K562 (cell line): ENCODE data around the gene SRRD. TPM values are rescaled to one million over a fixed set of nuclear protein-coding genes. Genes with fewer than 3 reads are reported as not detected.

ENCODE experiments used
- CBX1 ChIP-seq: sonication (generic); IDR thresholded peaks from 2 replicates; pipeline ENCODE4 v1.6.1; 2016; ENCODE audit warnings: antibody characterized with exemption, low read depth, mild to moderate bottlenecking
- CHD4 ChIP-seq: fragments of 200-600 bp; sonication (generic); IDR thresholded peaks from 3 replicates; pipeline ENCODE4 v1.6.1; 2012; ENCODE audit warnings: low read depth, mild to moderate bottlenecking, mixed read lengths, low read length, inconsistent platforms; ENCODE audit not compliant: insufficient read depth, insufficient replicate concordance, poor library complexity, severe bottlenecking
- FOXA3 ChIP-seq, 2 experiments: fragments of 450-650 bp in 1 of 2; sonication (generic) in 1 of 2; formaldehyde crosslinking; IDR thresholded peaks in 1 of 2; conservative IDR thresholded peaks in 1 of 2; 2 replicates each; pipeline versions ENCODE4 v1.4.0 to v1.8.0; 2020 to 2022; ENCODE audit warnings: mild to moderate bottlenecking in 2 of 2, missing genetic modification reagents in 1 of 2
- HDGF ChIP-seq: fragments of 450-650 bp; IDR thresholded peaks from 2 replicates; pipeline ENCODE4 v1.6.1; 2016
- KDM5B ChIP-seq: fragments of 200-600 bp; sonication (generic); IDR thresholded peaks from 2 replicates; pipeline ENCODE4 v1.6.1; 2012; ENCODE audit warnings: low read depth, mild to moderate bottlenecking, moderate library complexity, low read length, control low read depth, inconsistent platforms; ENCODE audit not compliant: insufficient replicate concordance
- MCM5 ChIP-seq: fragments of 450-650 bp; IDR thresholded peaks from 2 replicates; pipeline ENCODE4 v1.6.1; 2016; ENCODE audit warnings: low read depth
- NFRKB ChIP-seq: fragments of 450-650 bp; IDR thresholded peaks from 2 replicates; pipeline ENCODE4 v1.6.1; 2016; ENCODE audit warnings: low read depth
- PHB ChIP-seq: fragments of 250-450 bp; sonication (Bioruptor Pico); IDR thresholded peaks from 2 replicates; pipeline ENCODE4 v1.5.0; 2021
- POLR2AphosphoS2 ChIP-seq: IDR thresholded peaks from 2 replicates; pipeline ENCODE4 v1.6.1; 2012; ENCODE audit warnings: low read length, improper control_type of control experiment
- PRPF4 ChIP-seq: fragments of 200-400 bp; formaldehyde crosslinking; IDR thresholded peaks from one replicate; pipeline ENCODE4 v1.6.1; 2017; ENCODE audit warnings: low read length, low read depth, mild to moderate bottlenecking; ENCODE audit not compliant: insufficient read depth, poor library complexity, severe bottlenecking
- PTRF ChIP-seq: fragments of 450-650 bp; IDR thresholded peaks from 2 replicates; pipeline ENCODE4 v1.6.1; 2016; ENCODE audit warnings: mild to moderate bottlenecking, missing genetic modification characterization, missing compliant biosample characterization
- RBBP5 ChIP-seq: fragments of 200-600 bp; sonication (generic); IDR thresholded peaks from 2 replicates; pipeline ENCODE4 v1.6.1; 2012; ENCODE audit warnings: borderline replicate concordance, mild to moderate bottlenecking, low read length, control low read depth, inconsistent platforms; ENCODE audit not compliant: insufficient read depth, poor library complexity, severe bottlenecking
- TAF7 ChIP-seq: fragments of 450-650 bp; IDR thresholded peaks from 2 replicates; pipeline ENCODE4 v1.6.1; 2016; ENCODE audit warnings: missing genetic modification characterization, missing compliant biosample characterization
- TBL1XR1 ChIP-seq, 2 experiments: IDR thresholded peaks; 2 replicates each; pipeline ENCODE4 v1.6.1; 2012; ENCODE audit warnings: improper control_type of control experiment in 2 of 2, low read length in 2 of 2, mild to moderate bottlenecking in 1 of 2
- YBX1 ChIP-seq: fragments of 450-650 bp; IDR thresholded peaks from 2 replicates; pipeline ENCODE4 v1.7.1; 2016; ENCODE audit warnings: mild to moderate bottlenecking
- ZC3H11A ChIP-seq: IDR thresholded peaks from 2 replicates; pipeline ENCODE4 v1.6.1; 2012; ENCODE audit warnings: low read depth, low read length, improper control_type of control experiment
- polyA plus RNA-seq, 8 experiments: library from polyadenylated mRNA; depleted of rRNA in 4 of 8; stranded (reverse) in 5 of 8; unstranded in 3 of 8; fragments of >200 nt; fragmentation: Nextera tagmentation in 2 of 8; fragmentation: Illumina TruSeq in 1 of 8; extraction: Ambion mirVana in 2 of 8; extraction: Trizol in 1 of 8; gene quantifications; 2 replicates each; pipeline versions ENCODE4 v1.2.1 to v1.2.3, GENCODE V29; 2011 to 2014; ENCODE audit warnings: inconsistent platforms in 1 of 8, missing spikeins in 1 of 8
- total RNA-seq, 7 experiments: library from RNA; depleted of rRNA in 6 of 7; stranded (reverse); fragments of >200 nt in 6 of 7; fragmentation: Illumina TruSeq in 2 of 7; extraction: Trizol in 2 of 7; gene quantifications; 2 replicates each; pipeline versions ENCODE4 v1.2.1 to v1.2.3, GENCODE V29; 2011 to 2021; ENCODE audit warnings: low replicate concordance in 1 of 7
- TF ChIP-seq, protein P1 (sequence below): sonication (generic); formaldehyde crosslinking; IDR thresholded peaks from 2 replicates; pipeline ENCODE4 v1.8.0; 2022; ENCODE audit warnings: missing genetic modification reagents, mild to moderate bottlenecking, borderline replicate concordance
- TF ChIP-seq, protein P2 (sequence below): sonication (generic); formaldehyde crosslinking; IDR thresholded peaks from 2 replicates; pipeline ENCODE4 v1.9.0; 2022; ENCODE audit warnings: mild to moderate bottlenecking, missing genetic modification reagents
- TF ChIP-seq, protein P3 (sequence below): sonication (generic); formaldehyde crosslinking; IDR thresholded peaks from 2 replicates; pipeline ENCODE4 v1.4.0; 2020; ENCODE audit warnings: mild to moderate bottlenecking, missing genetic modification reagents
- TF ChIP-seq, protein P4 (sequence below): fragments of 450-650 bp; formaldehyde crosslinking; conservative IDR thresholded peaks from 2 replicates; pipeline ENCODE4 v1.4.0; 2022; ENCODE audit warnings: mild to moderate bottlenecking, missing genetic modification characterization

Gene SRRD
- total and polyA plus RNA-seq, 9 of the 15 experiments (the other 6 are each of a cell fraction or from before 2014, with no cell fraction given): 4.9 to 59.4 (median 34.4) TPM

DNA sequence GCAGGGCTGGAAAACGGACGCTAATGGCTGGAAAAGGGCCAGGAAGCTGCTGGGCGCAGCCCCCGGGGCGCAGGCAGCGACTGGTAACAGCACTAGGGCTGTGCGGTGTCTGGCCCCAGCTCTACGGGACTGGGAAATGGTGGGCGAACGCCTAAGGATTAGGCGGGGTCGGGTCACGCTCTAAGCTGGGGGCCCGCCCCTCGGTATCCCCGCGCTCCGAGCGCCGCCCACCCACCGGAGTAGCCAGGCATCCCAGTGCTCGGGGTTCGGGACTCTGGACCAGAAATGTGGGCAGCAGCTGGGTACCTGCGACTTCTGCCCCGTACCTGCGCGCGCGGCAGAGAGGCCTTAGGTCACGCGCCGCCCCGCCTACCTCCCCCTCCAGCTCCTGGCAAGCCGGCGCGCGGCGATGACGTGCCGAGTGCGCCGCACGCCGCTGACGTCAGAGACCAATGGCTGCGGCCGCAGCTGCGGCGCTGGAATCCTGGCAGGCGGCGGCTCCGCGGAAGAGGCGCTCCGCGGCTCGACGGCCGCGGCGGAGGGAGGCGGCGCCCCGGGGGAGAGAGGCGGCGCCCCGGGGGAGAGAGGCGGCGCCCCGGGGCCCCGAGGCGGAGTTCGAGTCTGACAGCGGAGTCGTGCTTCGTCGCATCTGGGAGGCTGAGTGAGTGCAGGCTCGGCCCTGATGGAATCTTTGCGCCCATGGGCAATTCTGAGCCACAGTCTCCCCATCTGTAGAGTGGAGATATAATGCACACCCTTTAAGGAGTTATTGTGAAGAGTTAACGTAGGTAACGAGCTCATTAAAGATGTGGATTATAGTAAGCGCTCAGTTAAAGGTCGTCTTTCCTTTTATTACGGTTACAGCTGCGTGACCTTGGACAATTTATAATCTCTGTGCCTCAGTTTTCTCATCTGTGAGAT, at the start of gene SRRD, which contains the start of gene HPS4 (continued):
- TF ChIP-seq, protein P1, sequence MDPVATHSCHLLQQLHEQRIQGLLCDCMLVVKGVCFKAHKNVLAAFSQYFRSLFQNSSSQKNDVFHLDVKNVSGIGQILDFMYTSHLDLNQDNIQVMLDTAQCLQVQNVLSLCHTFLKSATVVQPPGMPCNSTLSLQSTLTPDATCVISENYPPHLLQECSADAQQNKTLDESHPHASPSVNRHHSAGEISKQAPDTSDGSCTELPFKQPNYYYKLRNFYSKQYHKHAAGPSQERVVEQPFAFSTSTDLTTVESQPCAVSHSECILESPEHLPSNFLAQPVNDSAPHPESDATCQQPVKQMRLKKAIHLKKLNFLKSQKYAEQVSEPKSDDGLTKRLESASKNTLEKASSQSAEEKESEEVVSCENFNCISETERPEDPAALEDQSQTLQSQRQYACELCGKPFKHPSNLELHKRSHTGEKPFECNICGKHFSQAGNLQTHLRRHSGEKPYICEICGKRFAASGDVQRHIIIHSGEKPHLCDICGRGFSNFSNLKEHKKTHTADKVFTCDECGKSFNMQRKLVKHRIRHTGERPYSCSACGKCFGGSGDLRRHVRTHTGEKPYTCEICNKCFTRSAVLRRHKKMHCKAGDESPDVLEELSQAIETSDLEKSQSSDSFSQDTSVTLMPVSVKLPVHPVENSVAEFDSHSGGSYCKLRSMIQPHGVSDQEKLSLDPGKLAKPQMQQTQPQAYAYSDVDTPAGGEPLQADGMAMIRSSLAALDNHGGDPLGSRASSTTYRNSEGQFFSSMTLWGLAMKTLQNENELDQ: no peak
- TF ChIP-seq, protein P2, sequence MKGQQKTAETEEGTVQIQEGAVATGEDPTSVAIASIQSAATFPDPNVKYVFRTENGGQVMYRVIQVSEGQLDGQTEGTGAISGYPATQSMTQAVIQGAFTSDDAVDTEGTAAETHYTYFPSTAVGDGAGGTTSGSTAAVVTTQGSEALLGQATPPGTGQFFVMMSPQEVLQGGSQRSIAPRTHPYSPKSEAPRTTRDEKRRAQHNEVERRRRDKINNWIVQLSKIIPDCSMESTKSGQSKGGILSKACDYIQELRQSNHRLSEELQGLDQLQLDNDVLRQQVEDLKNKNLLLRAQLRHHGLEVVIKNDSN (CRISPR knock-in tag): peak; percentile 88
- TF ChIP-seq FOXA3 (CRISPR knock-in tag; conservative IDR thresholded peaks at IDR 0.05 in 1 of 2, IDR thresholded peaks at IDR 0.05 in 1 of 2) (peak in 1 of 2 experiments; percentile 13; a peak in 1 of 4 replicates), MCM5 (no peak), CHD4 (peak; percentile 98), TAF7 (no peak), KDM5B (peak; percentile 57), NFRKB (no peak), PTRF (tag) (no peak), HDGF (peak; percentile 94; the same call in 1 of the 2 replicates), YBX1 (no peak), PHB (CRISPR knock-in tag) (no peak), POLR2AphosphoS2 (no peak), ZC3H11A (no peak), TBL1XR1 (IDR thresholded peaks at IDR 0.05; ENCODE audit: low read length in 2 of 2) (peak in 1 of 2 experiments; percentile 88; a peak in 2 of 4 replicates), RBBP5 (peak; percentile 87), CBX1 (peak; percentile 81; the same call in 1 of the 2 replicates), PRPF4 (no peak)
- TF ChIP-seq, protein P3, sequence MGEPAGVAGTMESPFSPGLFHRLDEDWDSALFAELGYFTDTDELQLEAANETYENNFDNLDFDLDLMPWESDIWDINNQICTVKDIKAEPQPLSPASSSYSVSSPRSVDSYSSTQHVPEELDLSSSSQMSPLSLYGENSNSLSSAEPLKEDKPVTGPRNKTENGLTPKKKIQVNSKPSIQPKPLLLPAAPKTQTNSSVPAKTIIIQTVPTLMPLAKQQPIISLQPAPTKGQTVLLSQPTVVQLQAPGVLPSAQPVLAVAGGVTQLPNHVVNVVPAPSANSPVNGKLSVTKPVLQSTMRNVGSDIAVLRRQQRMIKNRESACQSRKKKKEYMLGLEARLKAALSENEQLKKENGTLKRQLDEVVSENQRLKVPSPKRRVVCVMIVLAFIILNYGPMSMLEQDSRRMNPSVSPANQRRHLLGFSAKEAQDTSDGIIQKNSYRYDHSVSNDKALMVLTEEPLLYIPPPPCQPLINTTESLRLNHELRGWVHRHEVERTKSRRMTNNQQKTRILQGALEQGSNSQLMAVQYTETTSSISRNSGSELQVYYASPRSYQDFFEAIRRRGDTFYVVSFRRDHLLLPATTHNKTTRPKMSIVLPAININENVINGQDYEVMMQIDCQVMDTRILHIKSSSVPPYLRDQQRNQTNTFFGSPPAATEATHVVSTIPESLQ (CRISPR knock-in tag): no peak
- TF ChIP-seq, protein P4, sequence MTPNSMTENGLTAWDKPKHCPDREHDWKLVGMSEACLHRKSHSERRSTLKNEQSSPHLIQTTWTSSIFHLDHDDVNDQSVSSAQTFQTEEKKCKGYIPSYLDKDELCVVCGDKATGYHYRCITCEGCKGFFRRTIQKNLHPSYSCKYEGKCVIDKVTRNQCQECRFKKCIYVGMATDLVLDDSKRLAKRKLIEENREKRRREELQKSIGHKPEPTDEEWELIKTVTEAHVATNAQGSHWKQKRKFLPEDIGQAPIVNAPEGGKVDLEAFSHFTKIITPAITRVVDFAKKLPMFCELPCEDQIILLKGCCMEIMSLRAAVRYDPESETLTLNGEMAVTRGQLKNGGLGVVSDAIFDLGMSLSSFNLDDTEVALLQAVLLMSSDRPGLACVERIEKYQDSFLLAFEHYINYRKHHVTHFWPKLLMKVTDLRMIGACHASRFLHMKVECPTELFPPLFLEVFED (CRISPR knock-in tag): no peak
